Measurements from ENCODE around the gene KCTD4.

Gene KCTD4

DNA sequence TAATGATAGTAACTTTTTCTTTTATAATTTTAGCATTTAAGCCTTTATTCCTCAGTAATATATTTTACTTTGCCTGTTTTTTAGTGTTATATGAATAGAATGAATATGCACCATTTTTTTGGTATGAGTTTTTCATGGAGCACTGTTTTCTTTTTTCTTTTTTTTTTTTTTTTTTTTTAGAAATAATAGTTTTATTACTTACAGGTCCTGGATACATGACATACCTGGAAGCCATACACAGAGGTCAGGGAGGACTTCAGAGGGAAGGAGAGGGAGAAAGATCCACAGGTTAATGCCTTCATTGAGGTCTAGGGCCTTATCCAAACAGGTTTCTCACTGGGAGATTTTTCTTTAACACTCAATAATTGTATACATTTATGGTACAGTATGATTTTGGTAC, 26.4 kb downstream of the KCTD4 start:
- no peak for DNase-seq (ENCODE audit: low spot score)

DNA sequence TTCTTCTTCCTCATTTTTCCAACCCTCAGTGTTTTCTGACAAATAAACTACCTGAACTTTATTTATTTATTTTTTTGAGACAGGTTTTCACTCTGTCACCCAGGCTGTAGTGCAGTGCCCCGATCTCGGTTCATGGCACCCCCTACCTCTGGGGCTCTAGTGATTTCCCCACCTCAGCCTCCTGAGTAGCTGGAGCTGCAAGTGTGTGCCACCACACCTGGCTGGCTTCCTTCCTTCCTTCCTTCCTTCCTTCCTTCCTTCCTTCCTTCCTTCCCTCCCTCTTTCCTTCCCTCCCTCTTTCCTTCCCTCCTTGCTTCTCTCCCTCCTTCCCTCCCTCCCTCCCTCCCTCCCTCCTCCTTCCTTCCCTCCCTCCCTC, 32.3 kb downstream of the KCTD4 start:
- DNase-seq (ENCODE audit: low spot score) = no peak

DNA sequence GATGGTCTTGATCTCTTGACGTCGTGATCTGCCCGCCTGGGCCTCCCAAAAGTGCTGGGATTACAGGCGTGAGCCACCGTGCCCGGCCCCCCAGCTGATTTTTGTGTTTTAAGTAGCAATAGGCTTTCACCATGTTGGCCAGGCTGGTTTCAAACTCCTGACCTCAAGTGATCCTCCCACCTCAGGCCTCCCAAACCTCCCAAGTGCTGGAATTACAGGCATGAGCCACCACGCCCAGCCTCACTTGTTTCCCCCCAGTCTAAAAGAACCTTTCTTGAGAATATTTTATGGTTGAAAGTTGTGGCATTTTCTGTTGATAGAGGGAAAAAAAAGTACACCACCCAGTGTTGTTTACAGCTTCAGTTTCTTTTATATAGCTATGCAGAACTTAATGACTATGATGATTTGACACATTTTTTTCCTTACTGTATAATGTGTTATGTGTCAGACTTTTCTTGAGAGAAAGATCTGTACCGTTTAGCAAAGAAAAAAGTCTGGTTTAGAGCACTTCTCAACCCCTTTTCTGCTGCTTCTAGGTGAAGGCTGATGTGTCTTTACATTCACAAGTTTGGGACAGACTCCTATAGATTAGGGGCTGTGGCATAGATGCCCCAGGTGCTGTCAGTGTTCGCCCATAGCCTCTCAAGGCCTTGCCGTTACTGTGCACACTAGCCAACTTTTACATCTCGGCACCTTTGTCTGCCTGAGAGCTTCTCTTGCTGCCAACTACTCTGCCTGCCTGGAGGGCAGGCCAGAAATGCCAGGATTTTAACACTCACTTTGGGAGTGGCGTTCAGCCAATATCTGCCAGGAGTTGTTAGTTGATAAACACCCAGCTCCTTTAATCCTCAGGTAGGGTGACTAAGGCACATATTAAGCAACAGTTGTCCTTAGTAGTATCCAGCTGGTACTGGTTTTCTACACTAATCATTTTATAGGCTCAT, 33.0 kb downstream of the KCTD4 start:
- no peak for DNase-seq (ENCODE audit: low spot score)

DNA sequence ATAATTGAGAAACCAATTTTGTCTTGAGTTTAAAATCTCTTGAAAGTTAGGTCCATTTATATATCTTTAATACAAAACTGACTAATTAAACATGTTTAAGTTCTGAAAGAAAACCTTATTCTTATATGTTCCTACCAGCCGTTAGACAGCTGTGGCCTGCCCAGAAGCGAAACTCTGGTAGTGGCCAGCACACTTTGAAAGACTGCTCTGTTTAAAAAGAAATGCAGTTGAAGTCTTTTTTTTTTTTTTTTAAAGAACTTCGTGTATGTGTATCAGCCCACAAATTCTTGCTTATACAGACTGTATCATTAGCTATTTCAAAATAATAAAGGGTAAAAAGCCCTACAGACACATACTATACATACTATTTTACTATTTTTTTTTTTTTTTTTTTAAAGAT, 34.0 kb downstream of the KCTD4 start:
- DNase-seq (ENCODE audit: low spot score) = no peak

DNA sequence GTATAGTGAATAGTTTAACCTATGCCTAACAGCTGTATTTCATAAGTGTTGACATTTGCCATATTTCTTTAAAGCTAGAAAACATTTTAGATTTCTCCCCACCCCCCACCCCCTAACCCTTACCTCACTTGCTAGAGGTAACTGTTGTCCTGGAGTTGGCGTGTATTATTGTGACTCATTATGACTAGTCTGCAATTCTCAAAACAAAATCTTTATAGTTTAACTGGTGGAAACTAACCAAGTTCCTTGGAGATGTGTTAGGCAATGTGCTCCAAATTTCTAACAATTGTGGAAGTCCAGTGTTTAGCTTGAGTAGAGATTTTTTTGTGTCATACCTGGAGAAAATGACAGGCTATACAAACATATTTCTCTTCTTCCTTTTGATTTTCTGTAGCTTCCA, 38.0 kb downstream of the KCTD4 start:
- DNase-seq (ENCODE audit: low spot score) = no peak

DNA sequence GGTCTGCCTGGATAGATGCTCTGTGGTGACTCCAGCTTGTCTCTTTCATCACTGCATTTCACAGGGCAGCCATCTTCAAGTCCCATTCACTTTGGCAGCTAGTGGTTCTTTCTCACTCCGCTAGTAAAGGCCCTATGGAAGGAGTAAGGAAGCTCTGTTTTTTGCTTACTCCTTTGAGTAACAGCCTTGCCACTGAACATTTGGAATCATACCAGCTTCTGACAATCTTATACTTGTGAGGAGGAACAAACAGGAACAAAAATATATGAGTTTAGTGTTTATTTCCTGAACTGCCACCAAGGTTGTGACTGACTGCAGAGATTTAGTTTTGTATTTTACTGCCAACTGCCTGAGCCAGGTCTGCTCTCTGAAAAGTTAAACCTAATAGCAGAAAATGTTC, 38.7 kb downstream of the KCTD4 start:
- DNase-seq (ENCODE audit: low spot score) = no peak

DNA sequence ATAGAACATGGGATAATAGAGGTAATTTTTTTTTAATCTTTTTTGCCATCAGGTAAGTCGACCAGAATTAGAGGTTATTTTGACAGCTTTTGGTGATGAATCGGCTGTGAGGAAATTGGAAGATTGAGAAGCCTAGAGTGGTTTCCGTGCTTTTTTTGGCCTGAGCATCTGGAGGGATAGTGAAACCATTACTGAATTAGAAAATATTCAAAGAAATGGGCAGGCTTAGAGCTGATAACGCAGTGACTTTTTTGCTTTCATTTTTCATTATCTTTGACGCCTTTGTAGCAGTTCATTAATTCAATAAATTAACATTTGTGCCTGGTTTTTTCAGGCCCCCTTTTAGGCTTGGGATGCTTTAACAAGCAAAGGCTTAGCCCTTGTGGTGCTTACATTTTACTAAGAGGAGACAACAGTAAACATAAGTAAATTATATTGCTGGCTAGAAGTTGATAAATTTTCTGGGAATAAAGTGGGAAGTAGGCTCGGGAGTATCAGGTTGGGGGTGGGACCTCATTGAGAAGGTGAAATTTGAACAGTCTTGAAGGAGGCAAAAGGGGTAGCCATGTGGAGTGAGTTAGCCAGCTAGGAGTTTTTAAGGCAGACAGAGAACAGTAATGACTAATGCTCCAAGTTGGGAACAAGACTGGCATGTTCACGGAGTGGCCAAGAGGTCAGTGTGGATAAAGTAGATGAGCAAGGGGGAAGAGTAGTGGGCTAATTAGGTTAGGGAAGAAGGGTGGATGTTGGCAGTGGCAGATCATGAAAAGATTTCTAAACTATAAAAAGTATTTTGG, 44.1 kb downstream of the KCTD4 start:
- no peak for DNase-seq (ENCODE audit: low spot score)

DNA sequence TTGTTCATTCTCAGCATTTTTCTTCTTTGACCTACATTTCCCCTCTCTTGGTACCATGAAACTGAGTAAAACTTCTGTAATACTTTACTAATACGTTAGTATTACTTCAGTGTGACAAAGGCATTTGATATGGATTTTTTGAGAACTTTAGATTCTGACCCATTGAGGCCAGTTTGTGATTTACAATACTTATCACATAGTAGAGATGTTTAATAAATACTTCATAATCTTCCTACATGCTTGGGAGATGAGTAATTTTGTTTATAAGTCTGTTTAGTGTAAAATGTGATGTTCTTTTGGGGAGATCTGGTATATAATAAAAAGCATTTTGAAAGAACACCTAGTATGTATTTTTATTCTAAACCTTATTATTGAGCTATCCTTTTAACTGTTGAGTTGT, 50.9 kb downstream of the KCTD4 start:
- no peak for DNase-seq (ENCODE audit: low spot score)

DNA sequence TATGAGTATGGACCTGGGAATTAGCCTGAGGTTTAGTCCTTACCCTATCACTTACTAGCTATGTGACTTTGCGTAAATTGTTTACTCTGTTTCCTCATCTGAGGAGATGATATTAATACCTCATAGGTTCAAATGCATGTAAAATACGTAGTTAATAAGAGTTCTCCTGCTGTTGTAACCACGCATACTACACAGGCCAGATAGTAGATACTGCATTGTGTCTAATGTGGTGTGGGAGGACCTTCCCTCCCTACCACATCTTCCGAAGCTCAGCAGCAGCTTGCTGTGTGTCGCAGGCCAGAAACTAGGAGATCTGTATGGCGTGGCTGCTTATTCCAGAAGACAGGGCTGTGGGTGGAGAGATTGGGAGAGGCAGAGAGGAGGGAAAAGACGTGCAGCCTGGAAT, 57.5 kb downstream of the KCTD4 start:
- DNase-seq (ENCODE audit: low spot score) = peak; percentile 47

Measured in Ammon's horn (tissue), 1 donor.